ENCODE results near the gene HOXD3.

HOXD3 gene

GRCh38 chr2:176172895-176173566, 15.9 kb downstream of the HOXD3 start:
- TF ChIP-seq EP300 (IDR thresholded peaks at IDR 0.05; ENCODE audit: borderline replicate concordance) (no peak), CEBPB (IDR thresholded peaks at IDR 0.05) (no peak), CREB1 (IDR thresholded peaks at IDR 0.05; ENCODE audit: low read depth) (no peak)

DNA sequence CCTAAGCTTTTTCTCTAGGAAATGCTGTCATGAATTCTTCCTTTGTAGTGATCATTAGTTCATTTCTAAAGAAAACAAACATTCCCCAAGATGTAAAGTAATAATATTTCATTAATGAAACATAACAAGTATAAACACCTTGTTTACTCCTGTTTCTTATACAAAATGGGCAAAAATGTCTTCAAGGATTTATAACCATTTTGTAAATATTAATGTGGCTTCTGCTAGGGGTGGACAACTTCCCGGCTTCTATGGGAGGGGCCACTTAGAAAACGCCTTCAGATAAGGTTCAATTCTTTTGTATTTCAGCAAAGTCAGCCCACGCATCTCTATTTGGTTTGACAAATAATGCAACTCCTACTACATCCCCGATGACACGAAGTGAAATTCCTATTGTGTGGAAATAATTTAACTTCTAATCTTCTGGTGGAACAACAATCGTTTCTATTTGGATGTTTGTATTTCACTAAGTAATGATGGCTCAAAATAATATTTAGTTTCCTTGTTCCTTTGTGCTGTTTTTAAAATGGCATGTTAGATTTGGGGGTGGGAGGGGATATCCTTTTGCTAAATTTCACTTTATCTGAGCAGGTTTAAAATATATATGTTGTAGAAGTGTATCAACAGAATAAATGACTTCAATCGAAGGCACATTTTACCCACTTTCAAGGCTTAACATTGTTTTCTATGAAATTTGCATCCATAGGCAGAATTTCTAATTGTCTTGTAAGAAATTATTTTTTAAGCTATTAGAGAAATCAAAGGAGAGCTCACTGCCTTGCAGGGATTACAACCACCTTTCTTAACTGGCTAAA, 16.7 kb downstream of the HOXD3 start:
- TF ChIP-seq TCF12 (IDR thresholded peaks at IDR 0.05; ENCODE audit: low read depth) (no peak), TEAD4 (IDR thresholded peaks at IDR 0.05) (no peak), ZBTB7A (IDR thresholded peaks at IDR 0.05; ENCODE audit: low read depth) (no peak), FOXM1 (IDR thresholded peaks at IDR 0.05; ENCODE audit: borderline replicate concordance, low read depth) (no peak), TAF1 (IDR thresholded peaks at IDR 0.05; ENCODE audit: low read depth) (no peak), CREB1 (IDR thresholded peaks at IDR 0.05; ENCODE audit: low read depth) (no peak), MAX (IDR thresholded peaks at IDR 0.05) (no peak), EP300 (IDR thresholded peaks at IDR 0.05; ENCODE audit: borderline replicate concordance) (no peak), RAD21 (IDR thresholded peaks at IDR 0.05; ENCODE audit: low read depth) (no peak), EGR1 (IDR thresholded peaks at IDR 0.05) (no peak), NFIC (IDR thresholded peaks at IDR 0.05) (no peak), CEBPB (IDR thresholded peaks at IDR 0.05) (no peak), YY1 (IDR thresholded peaks at IDR 0.05; ENCODE audit: low read depth) (no peak)
- TF ChIP-seq, protein P1, sequence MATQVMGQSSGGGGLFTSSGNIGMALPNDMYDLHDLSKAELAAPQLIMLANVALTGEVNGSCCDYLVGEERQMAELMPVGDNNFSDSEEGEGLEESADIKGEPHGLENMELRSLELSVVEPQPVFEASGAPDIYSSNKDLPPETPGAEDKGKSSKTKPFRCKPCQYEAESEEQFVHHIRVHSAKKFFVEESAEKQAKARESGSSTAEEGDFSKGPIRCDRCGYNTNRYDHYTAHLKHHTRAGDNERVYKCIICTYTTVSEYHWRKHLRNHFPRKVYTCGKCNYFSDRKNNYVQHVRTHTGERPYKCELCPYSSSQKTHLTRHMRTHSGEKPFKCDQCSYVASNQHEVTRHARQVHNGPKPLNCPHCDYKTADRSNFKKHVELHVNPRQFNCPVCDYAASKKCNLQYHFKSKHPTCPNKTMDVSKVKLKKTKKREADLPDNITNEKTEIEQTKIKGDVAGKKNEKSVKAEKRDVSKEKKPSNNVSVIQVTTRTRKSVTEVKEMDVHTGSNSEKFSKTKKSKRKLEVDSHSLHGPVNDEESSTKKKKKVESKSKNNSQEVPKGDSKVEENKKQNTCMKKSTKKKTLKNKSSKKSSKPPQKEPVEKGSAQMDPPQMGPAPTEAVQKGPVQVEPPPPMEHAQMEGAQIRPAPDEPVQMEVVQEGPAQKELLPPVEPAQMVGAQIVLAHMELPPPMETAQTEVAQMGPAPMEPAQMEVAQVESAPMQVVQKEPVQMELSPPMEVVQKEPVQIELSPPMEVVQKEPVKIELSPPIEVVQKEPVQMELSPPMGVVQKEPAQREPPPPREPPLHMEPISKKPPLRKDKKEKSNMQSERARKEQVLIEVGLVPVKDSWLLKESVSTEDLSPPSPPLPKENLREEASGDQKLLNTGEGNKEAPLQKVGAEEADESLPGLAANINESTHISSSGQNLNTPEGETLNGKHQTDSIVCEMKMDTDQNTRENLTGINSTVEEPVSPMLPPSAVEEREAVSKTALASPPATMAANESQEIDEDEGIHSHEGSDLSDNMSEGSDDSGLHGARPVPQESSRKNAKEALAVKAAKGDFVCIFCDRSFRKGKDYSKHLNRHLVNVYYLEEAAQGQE (IDR thresholded peaks at IDR 0.05; ENCODE audit: low read depth): no peak
- TF ChIP-seq, protein P2, sequence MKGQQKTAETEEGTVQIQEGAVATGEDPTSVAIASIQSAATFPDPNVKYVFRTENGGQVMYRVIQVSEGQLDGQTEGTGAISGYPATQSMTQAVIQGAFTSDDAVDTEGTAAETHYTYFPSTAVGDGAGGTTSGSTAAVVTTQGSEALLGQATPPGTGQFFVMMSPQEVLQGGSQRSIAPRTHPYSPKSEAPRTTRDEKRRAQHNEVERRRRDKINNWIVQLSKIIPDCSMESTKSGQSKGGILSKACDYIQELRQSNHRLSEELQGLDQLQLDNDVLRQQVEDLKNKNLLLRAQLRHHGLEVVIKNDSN (IDR thresholded peaks at IDR 0.05): no peak

DNA sequence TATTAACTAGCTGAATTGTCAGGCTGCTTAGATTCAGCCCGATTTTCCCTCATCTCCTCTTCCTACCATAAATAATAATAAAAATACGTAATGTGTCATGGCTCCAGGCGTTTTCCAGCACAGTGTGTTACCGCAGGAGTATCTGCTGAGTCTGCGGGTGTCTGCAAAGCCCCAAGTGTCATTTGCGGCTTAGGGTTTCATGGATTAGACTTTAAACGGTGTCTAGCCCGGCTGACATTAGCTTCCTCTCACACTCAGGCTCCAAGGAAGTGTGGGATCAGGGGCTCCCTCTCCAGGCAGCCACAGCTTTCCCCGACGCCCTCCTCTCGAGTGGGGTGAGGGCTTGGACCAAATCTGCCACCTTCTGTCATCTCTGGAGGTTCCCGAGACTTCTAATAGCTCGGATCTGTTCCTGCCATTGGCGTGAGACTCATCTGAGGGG, 17.3 kb downstream of the HOXD3 start:
- TF ChIP-seq YY1 (IDR thresholded peaks at IDR 0.05; ENCODE audit: low read depth): no peak

GRCh38 chr2:176174824-176175708, 18.0 kb downstream of the HOXD3 start:
- TF ChIP-seq TCF12 (IDR thresholded peaks at IDR 0.05; ENCODE audit: low read depth): no peak
- no peak for TF ChIP-seq EGR1 (IDR thresholded peaks at IDR 0.05)
- TF ChIP-seq FOXM1 (IDR thresholded peaks at IDR 0.05; ENCODE audit: borderline replicate concordance, low read depth): no peak
- no peak for TF ChIP-seq RAD21 (IDR thresholded peaks at IDR 0.05; ENCODE audit: low read depth)
- TF ChIP-seq, protein P1 (IDR thresholded peaks at IDR 0.05; ENCODE audit: low read depth): no peak
- TF ChIP-seq CEBPB (IDR thresholded peaks at IDR 0.05): no peak

DNA sequence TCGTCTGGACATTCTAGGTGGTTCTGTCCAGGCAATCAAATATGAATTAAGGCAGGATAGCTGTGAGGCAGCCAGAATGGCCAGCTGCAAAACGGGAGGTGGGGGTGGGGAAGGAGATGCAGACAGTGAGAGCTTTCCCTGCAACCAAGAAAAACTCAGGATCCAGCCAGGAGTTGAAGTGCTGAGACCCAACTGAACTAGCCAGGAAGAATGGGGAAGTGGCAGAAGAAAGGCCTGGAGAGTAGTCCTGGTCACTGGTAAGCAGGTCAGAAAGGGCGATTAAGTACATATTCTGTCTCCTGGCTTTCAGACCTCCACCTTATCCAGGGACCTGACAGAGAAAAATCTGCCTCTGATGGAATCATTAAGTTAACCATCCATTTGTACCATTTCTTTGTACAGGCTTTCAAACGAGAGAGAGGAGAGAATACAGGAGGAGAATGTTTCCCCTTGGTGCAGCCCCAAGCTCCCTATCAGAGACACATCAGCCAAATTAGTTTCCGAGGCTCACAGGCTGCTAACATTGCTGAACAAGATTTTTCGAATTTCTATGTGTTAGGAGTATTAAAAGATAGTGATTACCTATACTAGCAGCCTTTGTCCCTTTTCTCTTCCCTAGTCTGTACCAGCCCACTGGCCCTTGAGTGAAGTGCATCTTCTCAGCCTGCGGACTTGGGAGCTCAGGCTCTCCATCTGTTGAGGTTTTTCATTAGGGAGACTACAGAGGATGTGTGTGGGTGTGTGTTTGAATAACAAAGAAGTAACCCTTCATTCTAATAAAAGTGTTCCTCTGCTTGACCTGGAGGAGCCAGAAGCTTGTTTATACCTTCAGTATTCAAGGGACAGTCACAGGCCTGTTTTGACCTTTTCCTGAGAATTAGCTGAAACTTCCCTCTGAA, 18.9 kb downstream of the HOXD3 start:
- TF ChIP-seq RAD21 (IDR thresholded peaks at IDR 0.05; ENCODE audit: low read depth): no peak
- TF ChIP-seq EP300 (IDR thresholded peaks at IDR 0.05; ENCODE audit: borderline replicate concordance): no peak
- no peak for TF ChIP-seq CEBPB (IDR thresholded peaks at IDR 0.05)
- TF ChIP-seq, protein P1 (IDR thresholded peaks at IDR 0.05; ENCODE audit: low read depth): no peak
- no peak for TF ChIP-seq TAF1 (IDR thresholded peaks at IDR 0.05; ENCODE audit: low read depth)
- TF ChIP-seq CREB1 (IDR thresholded peaks at IDR 0.05; ENCODE audit: low read depth): no peak
- TF ChIP-seq MAX (IDR thresholded peaks at IDR 0.05): no peak
- no peak for TF ChIP-seq YY1 (IDR thresholded peaks at IDR 0.05; ENCODE audit: low read depth)
- TF ChIP-seq, protein P2 (IDR thresholded peaks at IDR 0.05): no peak
- TF ChIP-seq TCF12 (IDR thresholded peaks at IDR 0.05; ENCODE audit: low read depth): no peak
- no peak for TF ChIP-seq ZBTB7A (IDR thresholded peaks at IDR 0.05; ENCODE audit: low read depth)
- no peak for TF ChIP-seq NFIC (IDR thresholded peaks at IDR 0.05)
- no peak for TF ChIP-seq EGR1 (IDR thresholded peaks at IDR 0.05)
- no peak for TF ChIP-seq FOXM1 (IDR thresholded peaks at IDR 0.05; ENCODE audit: borderline replicate concordance, low read depth)
- TF ChIP-seq TEAD4 (IDR thresholded peaks at IDR 0.05): no peak
